Cardiac muscle cell (in vitro differentiated cells and primary cell): ENCODE results near the gene IP6K2. TPM values are rescaled to one million over a fixed set of nuclear protein-coding genes. Genes with fewer than 3 reads are reported as not detected.
A peak's percentile ranks its signal among the peaks of the same experiment; 100 is the strongest.

Experiments used
- DNase-seq, 2 donors: peaks; one replicate each; pipeline versions ENCODE4 v3.0.0 to v3.0.0-alpha.2; 2010 to 2017; ENCODE audit warnings: low read depth in 1 of 2, low spot score in 1 of 2
- H3K27ac ChIP-seq: fragments of 200-600 bp; sonication (generic); 2 replicates; pipeline ENCODE4 v1.5.1; 2016
- H3K27me3 ChIP-seq: fragments of 200-600 bp; sonication (generic); 2 replicates; pipeline ENCODE4 v1.6.0; 2016; ENCODE audit warnings: control low read depth
- H3K36me3 ChIP-seq: fragments of 200-600 bp; sonication (generic); 2 replicates; pipeline ENCODE4 v1.5.1; 2016; ENCODE audit warnings: control low read depth
- H3K4me1 ChIP-seq: fragments of 200-600 bp; sonication (generic); 2 replicates; pipeline ENCODE4 v1.8.1; 2017; ENCODE audit warnings: low read depth, mild to moderate bottlenecking, mixed run types
- H3K4me3 ChIP-seq: fragments of 200-600 bp; sonication (generic); 2 replicates; pipeline ENCODE4 v1.5.1; 2016; ENCODE audit warnings: mild to moderate bottlenecking
- H3K9me3 ChIP-seq: fragments of 200-600 bp; sonication (generic); 2 replicates; pipeline ENCODE4 v1.5.1; 2017; ENCODE audit warnings: low read depth, mild to moderate bottlenecking, control low read depth
- CTCF ChIP-seq: IDR thresholded peaks from 2 replicates; pipeline ENCODE4 v1.5.1; 2012; ENCODE audit warnings: low read depth, mild to moderate bottlenecking, low read length
- polyA plus RNA-seq: library from polyadenylated mRNA; unstranded; fragments of >200 nt; fragmentation: Nextera tagmentation; extraction: Ambion mirVana; gene quantifications from 2 replicates; pipeline ENCODE4 v1.2.1, GENCODE V29; 2016
- total RNA-seq: library from RNA; depleted of rRNA; stranded (reverse); fragments of >200 nt; gene quantifications from 2 replicates; pipeline ENCODE4 v1.2.3, GENCODE V29; 2016

The IP6K2 gene
- total and polyA plus RNA-seq, 2 experiments from 2014 or later = 119 to 130 TPM

- TF ChIP-seq CTCF = peak; percentile 6
- DNase-seq = no peak
- Histone ChIP-seq H3K27me3 (no peaks in the 10 kb centered on the region), H3K4me1 (peaks cover 20% of the 10 kb centered on the region), H3K4me3 (peak overlapping the region; percentile 92), H3K36me3 (peaks cover 36% of the 10 kb centered on the region), H3K9me3 (no peaks in the 10 kb centered on the region), H3K27ac (peak overlapping the region; percentile 89)
These were observed 31.8 kb downstream of the IP6K2 start for GRCh38 chr3:48685293-48685602.

- Histone ChIP-seq H3K4me1 (peaks cover 20% of the 10 kb centered on the region), H3K36me3 (peaks cover 35% of the 10 kb centered on the region), H3K4me3 (peak overlapping the region; percentile 92)
These were observed 32.4 kb downstream of the IP6K2 start for GRCh38 chr3:48684480-48685143.

GRCh38 chr3:48684054-48684349 lies 33.0 kb downstream of the IP6K2 start:
- peaks cover 32% of the 10 kb centered on the region for H3K36me3 ChIP-seq
- peak in 1 of 2 donors; percentile 44 for DNase-seq
- no peak for TF ChIP-seq CTCF
- peaks cover 20% of the 10 kb centered on the region for H3K4me1 ChIP-seq
- H3K9me3 ChIP-seq = no peaks in the 10 kb centered on the region
- H3K27ac ChIP-seq = peak overlapping the region; percentile 86
- no peaks in the 10 kb centered on the region for H3K27me3 ChIP-seq
- no peak overlapping the region for H3K4me3 ChIP-seq

More at GRCh38 chr3:48684480-48685143, 32.4 kb downstream of the IP6K2 start:
- H3K27me3 ChIP-seq = no peaks in the 10 kb centered on the region
- TF ChIP-seq CTCF = no peak
- H3K27ac ChIP-seq = no peak overlapping the region
- H3K9me3 ChIP-seq = no peaks in the 10 kb centered on the region
- DNase-seq = peak in 1 of 2 donors; percentile 49

GRCh38 chr3:48682786-48683185 lies 34.2 kb downstream of the IP6K2 start:
- H3K27me3 ChIP-seq = no peaks in the 10 kb centered on the region
- DNase-seq = no peak
- H3K9me3 ChIP-seq = no peaks in the 10 kb centered on the region
- H3K4me1 ChIP-seq = peaks cover 20% of the 10 kb centered on the region
- peaks cover 32% of the 10 kb centered on the region for H3K36me3 ChIP-seq
- H3K4me3 ChIP-seq = no peak overlapping the region
- TF ChIP-seq CTCF = no peak
- H3K27ac ChIP-seq = peak overlapping the region; percentile 86

GRCh38 chr3:48681974-48682610 lies 34.9 kb downstream of the IP6K2 start:
- H3K4me1 ChIP-seq = peaks cover 20% of the 10 kb centered on the region
- H3K36me3 ChIP-seq = peaks cover 27% of the 10 kb centered on the region
- H3K9me3 ChIP-seq = no peaks in the 10 kb centered on the region
- H3K27me3 ChIP-seq = no peaks in the 10 kb centered on the region
- no peak overlapping the region for H3K27ac ChIP-seq
- DNase-seq = no peak
- TF ChIP-seq CTCF = no peak
- no peak overlapping the region for H3K4me3 ChIP-seq
